Fibroblast of lung (primary cell): ENCODE results near the gene HK3.

ENCODE experiments used
- EZH2 ChIP-seq: IDR thresholded peaks from 2 replicates; pipeline ENCODE4 v1.5.1; 2012; ENCODE audit warnings: low read length, control low read depth, mild to moderate bottlenecking; ENCODE audit errors: missing control alignments
- TF ChIP-seq, protein P1 (sequence below), 2 donors: IDR thresholded peaks in 1 of 2; conservative IDR thresholded peaks in 1 of 2; 1 replicate in 1 of 2; 2 replicates in 1 of 2; pipeline ENCODE4 v1.5.1; 2011 to 2012; ENCODE audit warnings: low read length in 2 of 2, control low read depth in 1 of 2, inconsistent platforms in 1 of 2, low read depth in 1 of 2, mild to moderate bottlenecking in 1 of 2

DNA sequence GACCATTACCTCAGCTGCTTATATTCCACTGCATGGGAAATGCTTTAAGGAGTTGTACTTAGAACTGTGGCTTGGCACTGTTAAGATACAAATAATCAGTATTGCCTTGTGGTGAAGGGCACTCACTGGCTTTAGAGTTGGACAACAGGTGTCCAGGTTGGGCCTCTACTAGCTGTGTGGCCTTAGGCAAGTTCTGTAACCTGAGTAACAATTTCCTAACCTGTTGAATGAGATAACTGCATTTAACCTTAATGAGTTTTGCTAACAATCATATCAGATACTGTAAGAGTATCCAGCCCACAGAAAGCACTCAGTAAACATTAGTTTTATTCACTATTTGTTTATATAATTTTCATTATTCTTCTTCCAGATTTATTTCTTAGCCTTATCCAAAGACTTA, 17.2 kb upstream of the HK3 start:
- TF ChIP-seq, protein P1, sequence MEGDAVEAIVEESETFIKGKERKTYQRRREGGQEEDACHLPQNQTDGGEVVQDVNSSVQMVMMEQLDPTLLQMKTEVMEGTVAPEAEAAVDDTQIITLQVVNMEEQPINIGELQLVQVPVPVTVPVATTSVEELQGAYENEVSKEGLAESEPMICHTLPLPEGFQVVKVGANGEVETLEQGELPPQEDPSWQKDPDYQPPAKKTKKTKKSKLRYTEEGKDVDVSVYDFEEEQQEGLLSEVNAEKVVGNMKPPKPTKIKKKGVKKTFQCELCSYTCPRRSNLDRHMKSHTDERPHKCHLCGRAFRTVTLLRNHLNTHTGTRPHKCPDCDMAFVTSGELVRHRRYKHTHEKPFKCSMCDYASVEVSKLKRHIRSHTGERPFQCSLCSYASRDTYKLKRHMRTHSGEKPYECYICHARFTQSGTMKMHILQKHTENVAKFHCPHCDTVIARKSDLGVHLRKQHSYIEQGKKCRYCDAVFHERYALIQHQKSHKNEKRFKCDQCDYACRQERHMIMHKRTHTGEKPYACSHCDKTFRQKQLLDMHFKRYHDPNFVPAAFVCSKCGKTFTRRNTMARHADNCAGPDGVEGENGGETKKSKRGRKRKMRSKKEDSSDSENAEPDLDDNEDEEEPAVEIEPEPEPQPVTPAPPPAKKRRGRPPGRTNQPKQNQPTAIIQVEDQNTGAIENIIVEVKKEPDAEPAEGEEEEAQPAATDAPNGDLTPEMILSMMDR (conservative IDR thresholded peaks at IDR 0.05 in 1 of 2, IDR thresholded peaks at IDR 0.05 in 1 of 2; ENCODE audit: low read depth in 1 of 2, low read length in 2 of 2): no peak
- no peak for TF ChIP-seq EZH2
